Measurements from ENCODE around the gene APIP.

GRCh38 chr11:34964610-34965331 lies 48.6 kb upstream of the APIP start:
- TF ChIP-seq POLR2A (IDR thresholded peaks at IDR 0.05; ENCODE audit: low read depth, low read length): no peak
- no peak for TF ChIP-seq TAF1 (IDR thresholded peaks at IDR 0.05; ENCODE audit: low read depth, low read length)
- no peak for TF ChIP-seq POLR2AphosphoS5 (IDR thresholded peaks at IDR 0.05; ENCODE audit: low read depth, low read length)

Measured in GM12891 (cell line).